ENCODE measurements around the gene PPP1R12C.

The PPP1R12C gene

DNA sequence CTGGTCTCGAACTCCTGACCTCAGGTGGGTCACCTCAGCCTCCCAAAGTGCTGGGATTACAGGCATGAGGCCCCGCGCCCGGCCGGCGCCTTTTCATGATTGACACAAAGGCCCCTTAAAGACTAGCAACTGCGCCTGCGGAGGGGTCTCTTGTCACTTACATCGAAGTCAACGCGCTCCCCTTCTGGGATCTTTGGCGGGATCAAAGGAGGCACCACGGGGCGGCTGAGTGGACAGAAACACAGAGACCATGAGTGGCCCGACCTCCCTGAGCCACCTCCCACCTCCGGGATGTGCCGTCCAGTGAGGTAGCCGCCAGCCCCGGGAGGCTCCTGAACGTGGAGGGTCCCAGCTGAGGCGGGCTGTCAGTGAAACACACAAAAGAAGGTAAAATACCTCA is 24.3 kb upstream of the PPP1R12C start:
- DNase-seq (ENCODE audit: low read depth) = no peak
- TF ChIP-seq, protein P1, sequence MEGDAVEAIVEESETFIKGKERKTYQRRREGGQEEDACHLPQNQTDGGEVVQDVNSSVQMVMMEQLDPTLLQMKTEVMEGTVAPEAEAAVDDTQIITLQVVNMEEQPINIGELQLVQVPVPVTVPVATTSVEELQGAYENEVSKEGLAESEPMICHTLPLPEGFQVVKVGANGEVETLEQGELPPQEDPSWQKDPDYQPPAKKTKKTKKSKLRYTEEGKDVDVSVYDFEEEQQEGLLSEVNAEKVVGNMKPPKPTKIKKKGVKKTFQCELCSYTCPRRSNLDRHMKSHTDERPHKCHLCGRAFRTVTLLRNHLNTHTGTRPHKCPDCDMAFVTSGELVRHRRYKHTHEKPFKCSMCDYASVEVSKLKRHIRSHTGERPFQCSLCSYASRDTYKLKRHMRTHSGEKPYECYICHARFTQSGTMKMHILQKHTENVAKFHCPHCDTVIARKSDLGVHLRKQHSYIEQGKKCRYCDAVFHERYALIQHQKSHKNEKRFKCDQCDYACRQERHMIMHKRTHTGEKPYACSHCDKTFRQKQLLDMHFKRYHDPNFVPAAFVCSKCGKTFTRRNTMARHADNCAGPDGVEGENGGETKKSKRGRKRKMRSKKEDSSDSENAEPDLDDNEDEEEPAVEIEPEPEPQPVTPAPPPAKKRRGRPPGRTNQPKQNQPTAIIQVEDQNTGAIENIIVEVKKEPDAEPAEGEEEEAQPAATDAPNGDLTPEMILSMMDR (conservative IDR thresholded peaks at IDR 0.05; ENCODE audit: low read depth, low read length) = no peak
- no peak overlapping the region for H3K4me3 ChIP-seq (ENCODE audit: low read depth, low read length)

DNA sequence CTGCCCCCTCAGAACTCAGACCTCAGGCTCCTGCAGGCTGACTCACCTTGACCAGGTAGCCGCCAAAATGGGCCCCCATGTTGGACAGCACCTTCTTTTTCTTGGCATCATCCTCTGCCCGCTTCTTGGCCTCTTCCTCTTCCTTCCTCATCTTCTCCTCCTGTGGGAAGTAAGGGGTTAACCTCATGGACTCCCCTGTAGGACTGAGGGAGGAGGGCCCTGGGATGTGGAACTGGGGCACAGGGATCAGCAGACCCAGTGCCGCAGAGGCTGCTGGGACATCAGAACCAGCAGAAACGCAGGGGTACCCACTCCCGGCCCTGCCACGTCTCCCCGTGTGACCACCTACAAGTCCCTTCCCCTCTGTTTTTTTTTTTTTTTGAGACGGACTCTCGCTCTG is 20.5 kb upstream of the PPP1R12C start:
- H3K4me3 ChIP-seq (ENCODE audit: low read depth, low read length) = no peak overlapping the region
- TF ChIP-seq, protein P1 (conservative IDR thresholded peaks at IDR 0.05; ENCODE audit: low read depth, low read length) = no peak
- DNase-seq (ENCODE audit: low read depth) = no peak

DNA sequence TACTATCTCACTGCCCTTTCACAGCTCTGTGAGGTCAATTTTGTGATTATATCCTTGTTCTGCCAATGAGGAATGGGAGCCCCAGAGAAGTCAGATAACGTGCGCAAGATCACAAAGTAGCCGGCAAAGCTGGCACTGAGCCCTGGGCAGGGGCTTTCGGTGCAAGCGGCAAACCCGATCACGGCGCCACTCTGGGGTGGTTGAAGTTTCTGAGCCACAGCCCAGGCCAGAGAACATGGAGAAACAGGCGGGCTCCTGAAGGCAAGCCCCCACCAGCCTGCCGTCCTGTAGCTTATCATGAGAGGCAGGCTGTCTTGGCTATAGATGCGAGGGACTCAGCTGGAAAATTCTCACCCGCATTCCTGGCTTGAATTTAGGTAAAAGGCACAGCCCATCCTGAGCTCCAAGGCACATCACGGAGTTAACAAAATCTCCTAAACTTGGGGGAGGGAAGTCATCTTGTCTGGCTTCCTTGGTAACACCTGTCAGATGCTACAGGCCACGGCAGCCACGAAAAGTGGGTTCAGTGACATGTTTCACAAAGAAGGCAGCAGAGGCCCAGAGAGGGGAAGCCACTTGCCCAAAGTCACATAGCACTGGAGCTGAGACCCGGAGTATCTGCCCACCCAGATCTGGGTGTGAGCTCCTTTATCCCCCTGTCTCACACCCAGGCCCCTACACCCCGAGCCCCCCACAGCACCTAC is 19.1 kb upstream of the PPP1R12C start:
- no peak for DNase-seq (ENCODE audit: low read depth)
- H3K4me3 ChIP-seq (ENCODE audit: low read depth, low read length) = no peak overlapping the region
- TF ChIP-seq, protein P1 (conservative IDR thresholded peaks at IDR 0.05; ENCODE audit: low read depth, low read length) = no peak

DNA sequence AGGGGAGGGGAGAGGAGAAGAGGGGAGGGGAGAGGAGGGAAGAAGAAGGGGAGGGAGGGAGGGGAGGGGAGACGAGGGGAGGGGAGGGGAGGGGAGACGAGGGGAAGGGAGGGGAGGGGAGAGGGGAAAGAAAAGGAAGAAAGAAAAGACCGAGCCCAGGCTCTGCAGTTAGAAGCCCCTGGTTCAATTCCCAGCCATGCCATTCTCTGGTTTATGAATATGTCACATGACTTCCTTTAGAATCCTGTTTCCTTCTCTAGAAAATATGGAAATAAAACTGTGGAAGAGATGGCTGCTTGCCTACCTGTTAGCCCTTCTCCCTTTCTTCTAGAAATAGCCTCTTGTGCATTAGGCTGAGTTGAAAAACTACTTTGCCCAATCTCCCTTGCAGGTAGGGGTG is 17.3 kb upstream of the PPP1R12C start:
- no peak overlapping the region for H3K4me3 ChIP-seq (ENCODE audit: low read depth, low read length)
- TF ChIP-seq, protein P1 (conservative IDR thresholded peaks at IDR 0.05; ENCODE audit: low read depth, low read length) = no peak
- DNase-seq (ENCODE audit: low read depth) = no peak

DNA sequence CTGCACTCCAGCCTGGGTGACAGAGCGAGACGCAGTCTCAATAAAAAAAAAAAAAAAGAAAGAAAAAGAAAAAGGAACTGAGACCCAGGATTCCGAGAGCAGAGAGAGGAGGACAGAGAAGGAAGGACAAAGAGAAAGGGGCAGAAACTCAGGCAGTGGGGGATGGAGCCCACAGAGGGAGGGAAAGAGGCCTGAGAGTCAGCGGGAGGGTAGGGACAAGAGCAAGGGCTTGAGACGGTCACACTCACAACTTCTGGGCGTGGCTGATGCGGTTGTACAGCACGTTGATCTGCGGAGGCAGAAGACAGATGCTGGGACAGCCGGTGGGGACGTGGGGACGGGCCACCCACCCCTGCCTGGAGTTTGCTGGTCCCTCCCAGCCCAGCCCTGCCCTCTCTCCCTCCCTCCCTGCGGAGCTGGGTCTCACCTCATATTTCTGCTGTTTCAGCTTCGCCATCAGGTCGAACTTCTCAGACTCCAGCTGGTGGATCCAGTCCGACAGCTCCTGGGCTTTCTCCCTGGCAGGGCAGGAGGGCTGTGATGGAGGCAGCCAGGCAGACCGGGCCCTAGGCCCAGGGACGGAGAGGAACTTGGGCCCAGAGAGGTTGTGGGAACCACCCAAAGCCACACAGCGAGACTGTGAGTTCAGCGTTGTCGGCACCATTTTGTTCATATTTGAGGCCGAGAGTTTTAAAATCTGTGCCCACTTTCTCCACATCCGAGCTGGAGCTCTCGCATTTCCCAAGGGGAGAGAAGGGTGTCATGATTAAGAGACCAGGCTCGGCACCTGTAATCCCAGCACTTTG is 16.4 kb upstream of the PPP1R12C start:
- H3K4me3 ChIP-seq (ENCODE audit: low read depth, low read length) = no peak overlapping the region

DNA sequence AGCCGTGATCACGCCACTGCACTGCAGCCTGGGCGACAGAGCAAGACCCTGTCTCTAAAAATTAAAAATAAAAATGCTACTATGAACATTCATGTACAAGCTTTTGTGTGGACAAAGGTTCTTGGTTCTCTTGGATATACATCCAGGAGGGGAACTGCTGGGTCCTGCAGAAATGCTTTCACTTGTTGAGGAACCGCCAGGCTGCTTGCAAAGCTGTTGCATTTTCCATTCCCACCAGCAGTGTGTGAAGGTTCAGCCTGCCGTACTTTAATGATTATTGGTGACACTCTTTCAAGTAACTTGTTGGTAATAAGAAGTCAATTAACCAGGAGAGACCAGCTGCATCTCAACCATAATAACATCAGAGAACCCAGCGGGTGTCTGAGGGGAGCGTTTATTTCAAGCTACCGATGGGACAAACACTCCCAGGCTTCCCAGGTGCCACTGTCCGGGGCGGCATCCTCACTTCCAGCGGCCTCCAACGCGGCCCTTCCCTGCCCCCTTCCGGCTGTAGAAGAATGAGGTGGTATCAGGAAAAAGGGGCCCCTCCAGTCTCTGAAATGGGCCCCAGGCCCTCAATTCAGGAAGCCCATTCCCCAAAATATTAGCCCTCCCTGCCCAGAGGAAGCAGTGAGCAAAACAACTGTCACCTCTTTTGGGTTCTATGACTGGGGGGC is 15.2 kb upstream of the PPP1R12C start:
- TF ChIP-seq, protein P1 (conservative IDR thresholded peaks at IDR 0.05; ENCODE audit: low read depth, low read length) = peak; percentile 40
- no peak overlapping the region for H3K4me3 ChIP-seq (ENCODE audit: low read depth, low read length)
- DNase-seq (ENCODE audit: low read depth) = no peak

More for the DNA sequence above, 16.4 kb upstream of the PPP1R12C start:
- TF ChIP-seq, protein P1 (conservative IDR thresholded peaks at IDR 0.05; ENCODE audit: low read depth, low read length) = no peak
- DNase-seq (ENCODE audit: low read depth) = no peak

Data from choroid plexus epithelial cell (primary cell).